ENCODE data around the gene CD226.
"Not testable (repeated sequence)": the region's sequence is repeated elsewhere in the genome, so short reads cannot be mapped to it uniquely, and the experiment has no call there.

The CD226 gene

GRCh38 chr18:69978732-69979715 is 31.4 kb upstream of the CD226 start:
- no peak overlapping the region for H3K27ac Mint-ChIP-seq (ENCODE audit: low read depth)
- no peak for ATAC-seq (replicated peaks; ENCODE audit: extremely low read depth, poor library complexity, severe bottlenecking)

GRCh38 chr18:69975294-69975693 is 27.6 kb upstream of the CD226 start:
- H3K36me3 Mint-ChIP-seq (ENCODE audit: insufficient read depth); H3K4me3 Mint-ChIP-seq; DNase-seq (ENCODE audit: low spot score in 2 of 2); H3K27me3 Mint-ChIP-seq; H3K4me1 Mint-ChIP-seq; ATAC-seq (replicated peaks; ENCODE audit: extremely low read depth, poor library complexity, severe bottlenecking); H3K27ac Mint-ChIP-seq (ENCODE audit: low read depth): not testable (repeated sequence)
- H3K9me3 Mint-ChIP-seq: peaks cover 14% of the 10 kb centered on the region

More at GRCh38 chr18:69978732-69979715, 31.4 kb upstream of the CD226 start:
- H3K4me1 Mint-ChIP-seq: peaks cover 19% of the 10 kb centered on the region
- no peaks in the 10 kb centered on the region for H3K36me3 Mint-ChIP-seq (ENCODE audit: insufficient read depth)
- H3K4me3 Mint-ChIP-seq: no peak overlapping the region
- peaks cover 14% of the 10 kb centered on the region for H3K9me3 Mint-ChIP-seq
- no peaks in the 10 kb centered on the region for H3K27me3 Mint-ChIP-seq
- no peak for DNase-seq (ENCODE audit: low spot score in 2 of 2)

GRCh38 chr18:69974365-69974764 is 26.7 kb upstream of the CD226 start:
- ATAC-seq (replicated peaks; ENCODE audit: extremely low read depth, poor library complexity, severe bottlenecking) (no peak), DNase-seq (ENCODE audit: low spot score in 2 of 2) (no peak)
- H3K27ac Mint-ChIP-seq (ENCODE audit: low read depth): no peak overlapping the region
- H3K36me3 Mint-ChIP-seq (ENCODE audit: insufficient read depth): no peaks in the 10 kb centered on the region
- H3K9me3 Mint-ChIP-seq: peaks cover 14% of the 10 kb centered on the region
- no peaks in the 10 kb centered on the region for H3K27me3 Mint-ChIP-seq
- no peak overlapping the region for H3K4me3 Mint-ChIP-seq
- H3K4me1 Mint-ChIP-seq: no peaks in the 10 kb centered on the region

GRCh38 chr18:69969491-69969890 is 21.8 kb upstream of the CD226 start:
- no peak for ATAC-seq (replicated peaks; ENCODE audit: extremely low read depth, poor library complexity, severe bottlenecking)

GRCh38 chr18:69968039-69968438 is 20.4 kb upstream of the CD226 start:
- Mint-ChIP-seq H3K36me3 (ENCODE audit: insufficient read depth) (no peaks in the 10 kb centered on the region), H3K4me1 (no peaks in the 10 kb centered on the region), H3K9me3 (no peaks in the 10 kb centered on the region), H3K27me3 (no peaks in the 10 kb centered on the region), H3K27ac (ENCODE audit: low read depth) (no peak overlapping the region), H3K4me3 (no peak overlapping the region)
- ATAC-seq (replicated peaks; ENCODE audit: extremely low read depth, poor library complexity, severe bottlenecking): no peak
- no peak for DNase-seq (ENCODE audit: low spot score in 2 of 2)

More at GRCh38 chr18:69969491-69969890, 21.8 kb upstream of the CD226 start:
- Mint-ChIP-seq H3K27me3 (no peaks in the 10 kb centered on the region), H3K9me3 (no peaks in the 10 kb centered on the region), H3K27ac (ENCODE audit: low read depth) (no peak overlapping the region), H3K4me3 (no peak overlapping the region), H3K4me1 (no peaks in the 10 kb centered on the region), H3K36me3 (ENCODE audit: insufficient read depth) (no peaks in the 10 kb centered on the region)
- no peak for DNase-seq (ENCODE audit: low spot score in 2 of 2)

GRCh38 chr18:69963196-69963595 is 15.5 kb upstream of the CD226 start:
- Mint-ChIP-seq H3K4me1 (no peaks in the 10 kb centered on the region), H3K36me3 (ENCODE audit: insufficient read depth) (no peaks in the 10 kb centered on the region), H3K27me3 (no peaks in the 10 kb centered on the region), H3K27ac (ENCODE audit: low read depth) (no peak overlapping the region), H3K9me3 (no peaks in the 10 kb centered on the region), H3K4me3 (no peak overlapping the region)
- DNase-seq (ENCODE audit: low spot score in 2 of 2) (no peak), ATAC-seq (replicated peaks; ENCODE audit: extremely low read depth, poor library complexity, severe bottlenecking) (no peak)

GRCh38 chr18:69961718-69962117 is 14.0 kb upstream of the CD226 start:
- no peaks in the 10 kb centered on the region for H3K27me3 Mint-ChIP-seq
- H3K4me3 Mint-ChIP-seq: no peak overlapping the region
- H3K27ac Mint-ChIP-seq (ENCODE audit: low read depth): no peak overlapping the region
- H3K4me1 Mint-ChIP-seq: no peaks in the 10 kb centered on the region
- no peaks in the 10 kb centered on the region for H3K36me3 Mint-ChIP-seq (ENCODE audit: insufficient read depth)
- H3K9me3 Mint-ChIP-seq: no peaks in the 10 kb centered on the region
- no peak for DNase-seq (ENCODE audit: low spot score in 2 of 2)
- ATAC-seq (replicated peaks; ENCODE audit: extremely low read depth, poor library complexity, severe bottlenecking): no peak

- Mint-ChIP-seq H3K36me3 (ENCODE audit: insufficient read depth) (peaks cover 1% of the 10 kb centered on the region), H3K4me1 (no peaks in the 10 kb centered on the region), H3K27me3 (no peaks in the 10 kb centered on the region), H3K9me3 (no peaks in the 10 kb centered on the region), H3K27ac (ENCODE audit: low read depth) (no peak overlapping the region), H3K4me3 (no peak overlapping the region)
- no peak for ATAC-seq (replicated peaks; ENCODE audit: extremely low read depth, poor library complexity, severe bottlenecking)
- no peak for DNase-seq (ENCODE audit: low spot score in 2 of 2)
Measured at GRCh38 chr18:69958422-69958821, 10.7 kb upstream of the CD226 start.

GRCh38 chr18:69957747-69958146 is 10.1 kb upstream of the CD226 start:
- H3K9me3 Mint-ChIP-seq: no peaks in the 10 kb centered on the region
- no peaks in the 10 kb centered on the region for H3K4me1 Mint-ChIP-seq
- no peak overlapping the region for H3K4me3 Mint-ChIP-seq
- H3K36me3 Mint-ChIP-seq (ENCODE audit: insufficient read depth): peaks cover 1% of the 10 kb centered on the region
- H3K27ac Mint-ChIP-seq (ENCODE audit: low read depth): no peak overlapping the region
- no peak for ATAC-seq (replicated peaks; ENCODE audit: extremely low read depth, poor library complexity, severe bottlenecking)
- H3K27me3 Mint-ChIP-seq: no peaks in the 10 kb centered on the region
- no peak for DNase-seq (ENCODE audit: low spot score in 2 of 2)

- no peaks in the 10 kb centered on the region for H3K4me1 Mint-ChIP-seq
- peaks cover 1% of the 10 kb centered on the region for H3K36me3 Mint-ChIP-seq (ENCODE audit: insufficient read depth)
- no peak for DNase-seq (ENCODE audit: low spot score in 2 of 2)
- H3K9me3 Mint-ChIP-seq: no peaks in the 10 kb centered on the region
- H3K4me3 Mint-ChIP-seq: no peak overlapping the region
- no peaks in the 10 kb centered on the region for H3K27me3 Mint-ChIP-seq
- H3K27ac Mint-ChIP-seq (ENCODE audit: low read depth): no peak overlapping the region
- ATAC-seq (replicated peaks; ENCODE audit: extremely low read depth, poor library complexity, severe bottlenecking): peak; percentile 31
Measured at GRCh38 chr18:69956665-69957620, 9.3 kb upstream of the CD226 start.

GRCh38 chr18:69956057-69956456 is 8.4 kb upstream of the CD226 start:
- Mint-ChIP-seq H3K27ac (ENCODE audit: low read depth) (no peak overlapping the region), H3K36me3 (ENCODE audit: insufficient read depth) (peaks cover 4% of the 10 kb centered on the region), H3K9me3 (no peaks in the 10 kb centered on the region), H3K27me3 (no peaks in the 10 kb centered on the region), H3K4me3 (no peak overlapping the region), H3K4me1 (no peaks in the 10 kb centered on the region)
- ATAC-seq (replicated peaks; ENCODE audit: extremely low read depth, poor library complexity, severe bottlenecking): no peak
- DNase-seq (ENCODE audit: low spot score in 2 of 2): no peak

GRCh38 chr18:69954719-69955480 is 7.2 kb upstream of the CD226 start:
- H3K27ac Mint-ChIP-seq (ENCODE audit: low read depth): no peak overlapping the region
- DNase-seq (ENCODE audit: low spot score in 2 of 2) (no peak), ATAC-seq (replicated peaks; ENCODE audit: extremely low read depth, poor library complexity, severe bottlenecking) (no peak)
- H3K4me1 Mint-ChIP-seq: no peaks in the 10 kb centered on the region
- no peaks in the 10 kb centered on the region for H3K9me3 Mint-ChIP-seq
- H3K27me3 Mint-ChIP-seq: no peaks in the 10 kb centered on the region
- peaks cover 4% of the 10 kb centered on the region for H3K36me3 Mint-ChIP-seq (ENCODE audit: insufficient read depth)
- no peak overlapping the region for H3K4me3 Mint-ChIP-seq
